ENCODE measurements around the gene GATAD2A.

GATAD2A gene

DNA sequence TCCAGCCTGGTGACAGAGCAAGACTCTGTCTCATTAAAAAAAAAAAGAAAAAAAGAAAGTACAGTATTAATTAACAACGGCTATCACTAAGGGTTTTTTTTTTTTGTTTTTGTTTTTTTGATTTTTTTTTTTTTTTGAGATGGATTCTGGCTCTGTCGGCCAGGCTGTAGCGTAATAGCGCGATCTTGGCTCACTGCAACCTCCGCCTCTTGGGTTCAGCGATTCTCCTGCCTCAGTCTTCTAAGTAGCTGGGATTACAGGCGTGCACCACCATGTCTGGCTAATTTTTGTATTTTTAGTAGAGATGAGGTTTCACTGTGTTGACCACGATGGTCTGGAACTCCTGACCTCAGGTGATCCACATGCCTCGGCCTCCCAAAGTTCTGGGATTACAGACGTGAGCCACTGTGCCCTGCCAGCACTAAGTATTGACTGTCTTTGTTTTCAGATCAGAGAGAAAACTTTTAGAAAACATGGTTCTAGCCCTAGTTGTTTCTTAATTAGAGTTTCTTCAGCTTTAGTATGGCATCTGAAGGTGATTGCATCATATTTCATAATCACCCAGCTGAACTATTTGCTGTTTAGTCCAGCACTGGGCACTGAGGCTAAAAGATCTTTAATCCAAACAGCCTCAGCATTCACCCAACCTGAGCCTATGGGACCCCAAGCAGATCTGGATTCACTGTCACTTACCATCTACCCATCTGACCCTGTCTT lies 2.7 kb upstream of the GATAD2A start:
- peaks cover 38% of the 10 kb centered on the region for H3K4me1 ChIP-seq (ENCODE audit: control insufficient read depth, insufficient read depth, low read length)
- H3K9me3 ChIP-seq (ENCODE audit: control insufficient read depth, low read length), result no peaks in the 10 kb centered on the region
- H3K36me3 ChIP-seq (ENCODE audit: control insufficient read depth, insufficient read depth, low read length), result no peaks in the 10 kb centered on the region
- H3K9ac ChIP-seq (ENCODE audit: low read length), result peak overlapping the region; percentile 37
- H3K4me3 ChIP-seq (ENCODE audit: low read length), result no peak overlapping the region
- H3K27me3 ChIP-seq (ENCODE audit: control insufficient read depth, insufficient read depth, low read length), result no peaks in the 10 kb centered on the region

DNA sequence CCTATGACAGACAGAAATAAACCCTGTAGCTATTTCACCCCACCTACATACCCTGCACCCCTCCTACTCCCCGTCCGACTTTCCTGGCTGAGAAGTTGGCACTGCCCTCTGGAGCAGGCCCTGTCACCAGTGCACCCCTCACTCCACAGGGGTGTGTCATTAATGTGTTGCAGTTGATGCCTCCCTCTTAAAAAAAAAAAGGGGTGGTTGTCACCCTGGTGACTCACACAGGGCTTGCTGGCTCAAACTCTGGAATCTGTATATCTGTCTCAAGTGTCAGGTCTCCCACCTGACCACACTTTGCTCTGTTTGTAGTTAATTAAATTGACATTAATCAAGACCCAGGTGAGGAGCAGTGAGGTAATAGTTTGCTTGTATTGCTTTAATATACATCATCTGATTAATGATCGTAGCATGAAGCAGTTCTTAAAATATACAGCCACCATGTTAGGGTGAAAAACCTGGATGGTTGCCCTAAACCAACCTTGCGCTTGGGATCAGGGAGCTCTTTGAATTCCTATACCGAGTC lies 2.0 kb upstream of the GATAD2A start:
- Histone ChIP-seq H3K4me3 (ENCODE audit: low read length) (no peak overlapping the region), H3K36me3 (ENCODE audit: control insufficient read depth, insufficient read depth, low read length) (no peaks in the 10 kb centered on the region), H3K9me3 (ENCODE audit: control insufficient read depth, low read length) (no peaks in the 10 kb centered on the region), H3K9ac (ENCODE audit: low read length) (peak overlapping the region; percentile 37), H3K4me1 (ENCODE audit: control insufficient read depth, insufficient read depth, low read length) (peaks cover 41% of the 10 kb centered on the region), H3K27me3 (ENCODE audit: control insufficient read depth, insufficient read depth, low read length) (no peaks in the 10 kb centered on the region)

DNA sequence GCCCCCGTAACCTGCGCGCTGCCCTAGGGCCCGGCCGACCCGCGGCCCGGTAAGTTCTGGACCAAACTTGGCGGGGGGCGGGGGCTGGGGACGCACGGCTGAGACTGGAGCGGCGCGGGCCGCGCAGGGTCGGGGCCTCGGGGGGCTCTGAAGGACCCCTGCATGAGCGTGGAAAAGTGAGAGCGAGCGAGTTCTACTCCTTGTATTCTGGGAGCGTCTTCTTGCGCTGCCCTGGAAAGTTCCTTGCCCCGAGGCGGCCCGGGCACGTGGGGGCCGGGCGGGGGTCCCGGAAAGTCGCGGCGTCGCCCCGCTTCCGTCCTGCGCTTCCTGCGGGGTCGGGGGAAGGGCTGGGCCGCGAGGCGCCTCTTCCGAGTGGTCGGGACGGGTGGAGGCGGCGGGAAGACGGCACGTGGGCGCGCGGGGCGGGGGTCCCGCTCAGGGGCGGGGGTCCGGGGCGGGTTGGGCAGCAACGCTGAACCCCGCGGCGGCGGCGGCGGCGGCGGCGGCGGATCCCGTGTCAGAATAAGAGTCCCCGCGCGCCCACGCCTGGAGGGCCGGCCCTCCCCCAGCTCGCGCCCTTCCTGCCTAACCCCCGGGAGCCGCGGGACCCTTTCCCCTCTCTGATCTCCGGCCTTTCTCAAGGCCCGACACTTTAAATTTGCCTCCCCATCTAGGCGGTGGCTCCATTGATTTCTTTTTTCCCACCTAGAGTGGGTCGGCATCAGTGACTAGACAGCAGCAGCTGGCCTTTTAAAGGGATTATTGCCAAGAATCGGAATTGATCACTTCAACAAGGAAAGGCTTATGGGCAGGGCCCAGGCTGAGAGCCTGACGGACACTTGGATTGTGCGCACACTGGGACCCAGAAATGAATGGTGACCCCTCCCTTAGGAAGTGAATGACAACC lies 749 bp downstream of the GATAD2A start:
- Histone ChIP-seq H3K9me3 (ENCODE audit: control insufficient read depth, low read length) (no peaks in the 10 kb centered on the region), H3K27me3 (ENCODE audit: control insufficient read depth, insufficient read depth, low read length) (no peaks in the 10 kb centered on the region), H3K9ac (ENCODE audit: low read length) (peak overlapping the region; percentile 65), H3K4me3 (ENCODE audit: low read length) (peak overlapping the region; percentile 61), H3K36me3 (ENCODE audit: control insufficient read depth, insufficient read depth, low read length) (no peaks in the 10 kb centered on the region), H3K4me1 (ENCODE audit: control insufficient read depth, insufficient read depth, low read length) (peaks cover 60% of the 10 kb centered on the region)

DNA sequence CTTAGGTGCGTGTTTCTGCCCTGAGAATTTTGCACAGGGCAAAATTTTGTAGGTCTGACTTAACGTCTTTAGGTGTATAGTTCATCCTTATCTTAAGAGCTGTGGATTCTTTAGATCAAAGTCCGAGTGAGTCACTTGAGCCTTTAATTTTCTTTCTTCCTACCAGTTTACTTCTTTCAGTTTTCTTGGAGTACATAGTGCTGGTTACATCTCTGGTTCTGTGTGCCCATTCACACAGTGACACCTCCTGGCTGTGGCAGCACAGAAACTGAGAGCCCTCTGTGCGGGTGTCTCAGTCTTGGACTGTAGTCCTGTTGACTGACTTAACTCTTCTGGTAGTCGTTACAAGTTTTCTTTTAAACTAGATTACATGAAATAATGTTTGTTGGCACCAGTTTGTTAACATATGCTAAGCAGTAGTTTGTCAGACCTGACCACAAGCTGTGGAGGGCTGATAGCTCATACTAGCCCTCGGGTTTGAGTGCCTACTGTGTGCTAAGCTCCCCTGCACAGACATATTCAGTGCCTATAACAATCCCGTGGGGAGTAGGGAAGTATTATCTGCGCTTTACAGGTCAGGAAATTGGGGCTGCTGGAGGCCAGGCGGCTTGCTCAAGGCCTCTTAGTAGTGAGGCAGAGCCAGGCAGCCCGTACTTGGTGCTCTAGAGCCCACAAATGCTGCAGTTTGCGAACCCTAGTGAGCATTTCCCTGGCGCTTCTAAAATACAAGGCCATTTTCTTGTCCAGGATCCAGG lies 1.6 kb downstream of the GATAD2A start:
- peak overlapping the region; percentile 61 for H3K4me3 ChIP-seq (ENCODE audit: low read length)
- H3K27me3 ChIP-seq (ENCODE audit: control insufficient read depth, insufficient read depth, low read length), result no peaks in the 10 kb centered on the region
- H3K4me1 ChIP-seq (ENCODE audit: control insufficient read depth, insufficient read depth, low read length), result peaks cover 60% of the 10 kb centered on the region
- no peaks in the 10 kb centered on the region for H3K9me3 ChIP-seq (ENCODE audit: control insufficient read depth, low read length)
- peak overlapping the region; percentile 65 for H3K9ac ChIP-seq (ENCODE audit: low read length)
- no peaks in the 10 kb centered on the region for H3K36me3 ChIP-seq (ENCODE audit: control insufficient read depth, insufficient read depth, low read length)

DNA sequence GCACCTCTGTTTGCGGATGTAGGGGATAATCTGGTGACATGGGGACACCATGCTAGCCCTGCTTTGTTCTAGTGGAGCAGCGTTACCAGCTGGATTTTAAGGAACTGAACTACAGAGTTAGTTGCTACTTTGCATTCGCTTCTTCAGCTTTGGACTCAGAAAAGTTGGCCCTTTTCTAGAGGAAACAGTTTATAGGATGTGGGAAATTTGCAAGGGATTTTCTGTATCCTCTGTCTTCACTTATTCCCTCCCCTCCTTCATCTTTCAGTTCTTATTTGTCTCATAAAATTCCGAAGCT lies 2.1 kb downstream of the GATAD2A start:
- Histone ChIP-seq H3K36me3 (ENCODE audit: control insufficient read depth, insufficient read depth, low read length) (no peaks in the 10 kb centered on the region), H3K27me3 (ENCODE audit: control insufficient read depth, insufficient read depth, low read length) (no peaks in the 10 kb centered on the region), H3K9ac (ENCODE audit: low read length) (peak overlapping the region; percentile 65), H3K4me1 (ENCODE audit: control insufficient read depth, insufficient read depth, low read length) (peaks cover 60% of the 10 kb centered on the region), H3K4me3 (ENCODE audit: low read length) (no peak overlapping the region), H3K9me3 (ENCODE audit: control insufficient read depth, low read length) (no peaks in the 10 kb centered on the region)

DNA sequence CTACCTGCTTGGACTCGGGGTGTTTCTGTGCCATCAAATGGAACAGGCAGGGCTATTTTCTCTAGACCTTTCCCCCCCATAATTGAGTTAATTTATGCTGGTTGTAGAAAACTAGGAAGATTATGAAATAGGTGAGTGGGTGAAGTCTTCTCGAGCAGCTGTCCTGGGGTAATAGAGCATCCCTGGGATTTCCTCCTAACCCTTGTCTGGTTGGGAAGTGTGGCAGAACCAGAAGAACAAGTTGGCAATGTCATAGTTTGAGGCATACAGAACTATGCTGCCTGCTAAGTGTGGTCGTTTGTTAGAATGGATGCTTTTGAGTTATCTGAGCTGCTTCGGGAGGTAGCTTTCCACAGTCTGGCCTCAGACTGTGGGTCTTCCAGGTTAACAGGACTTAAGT lies 3.7 kb downstream of the GATAD2A start:
- Histone ChIP-seq H3K9ac (ENCODE audit: low read length) (no peak overlapping the region), H3K9me3 (ENCODE audit: control insufficient read depth, low read length) (no peaks in the 10 kb centered on the region), H3K27me3 (ENCODE audit: control insufficient read depth, insufficient read depth, low read length) (no peaks in the 10 kb centered on the region), H3K4me3 (ENCODE audit: low read length) (no peak overlapping the region), H3K4me1 (ENCODE audit: control insufficient read depth, insufficient read depth, low read length) (peaks cover 45% of the 10 kb centered on the region), H3K36me3 (ENCODE audit: control insufficient read depth, insufficient read depth, low read length) (no peaks in the 10 kb centered on the region)

DNA sequence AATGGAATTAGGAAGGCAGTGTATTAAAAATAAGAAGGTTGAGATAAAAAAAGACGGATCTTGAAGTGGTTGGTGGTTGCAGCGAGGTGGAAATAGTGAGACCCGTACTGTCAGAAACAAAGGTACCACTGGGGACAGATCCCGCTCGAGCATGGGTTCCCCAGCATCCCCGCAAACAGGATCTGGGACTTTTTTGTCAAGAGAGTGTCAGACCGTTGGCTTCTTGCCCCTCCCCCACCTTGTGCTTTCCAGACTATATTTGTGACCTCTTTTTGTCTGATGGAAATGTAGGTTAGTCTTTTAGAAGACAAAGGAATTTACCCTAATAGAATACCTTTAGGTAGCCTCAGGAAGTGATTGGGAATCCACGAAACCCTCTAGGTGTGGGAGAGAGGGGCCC lies 4.2 kb downstream of the GATAD2A start:
- H3K36me3 ChIP-seq (ENCODE audit: control insufficient read depth, insufficient read depth, low read length), result no peaks in the 10 kb centered on the region
- H3K27me3 ChIP-seq (ENCODE audit: control insufficient read depth, insufficient read depth, low read length), result no peaks in the 10 kb centered on the region
- no peak overlapping the region for H3K4me3 ChIP-seq (ENCODE audit: low read length)
- no peak overlapping the region for H3K9ac ChIP-seq (ENCODE audit: low read length)
- peaks cover 41% of the 10 kb centered on the region for H3K4me1 ChIP-seq (ENCODE audit: control insufficient read depth, insufficient read depth, low read length)
- H3K9me3 ChIP-seq (ENCODE audit: control insufficient read depth, low read length), result no peaks in the 10 kb centered on the region

DNA sequence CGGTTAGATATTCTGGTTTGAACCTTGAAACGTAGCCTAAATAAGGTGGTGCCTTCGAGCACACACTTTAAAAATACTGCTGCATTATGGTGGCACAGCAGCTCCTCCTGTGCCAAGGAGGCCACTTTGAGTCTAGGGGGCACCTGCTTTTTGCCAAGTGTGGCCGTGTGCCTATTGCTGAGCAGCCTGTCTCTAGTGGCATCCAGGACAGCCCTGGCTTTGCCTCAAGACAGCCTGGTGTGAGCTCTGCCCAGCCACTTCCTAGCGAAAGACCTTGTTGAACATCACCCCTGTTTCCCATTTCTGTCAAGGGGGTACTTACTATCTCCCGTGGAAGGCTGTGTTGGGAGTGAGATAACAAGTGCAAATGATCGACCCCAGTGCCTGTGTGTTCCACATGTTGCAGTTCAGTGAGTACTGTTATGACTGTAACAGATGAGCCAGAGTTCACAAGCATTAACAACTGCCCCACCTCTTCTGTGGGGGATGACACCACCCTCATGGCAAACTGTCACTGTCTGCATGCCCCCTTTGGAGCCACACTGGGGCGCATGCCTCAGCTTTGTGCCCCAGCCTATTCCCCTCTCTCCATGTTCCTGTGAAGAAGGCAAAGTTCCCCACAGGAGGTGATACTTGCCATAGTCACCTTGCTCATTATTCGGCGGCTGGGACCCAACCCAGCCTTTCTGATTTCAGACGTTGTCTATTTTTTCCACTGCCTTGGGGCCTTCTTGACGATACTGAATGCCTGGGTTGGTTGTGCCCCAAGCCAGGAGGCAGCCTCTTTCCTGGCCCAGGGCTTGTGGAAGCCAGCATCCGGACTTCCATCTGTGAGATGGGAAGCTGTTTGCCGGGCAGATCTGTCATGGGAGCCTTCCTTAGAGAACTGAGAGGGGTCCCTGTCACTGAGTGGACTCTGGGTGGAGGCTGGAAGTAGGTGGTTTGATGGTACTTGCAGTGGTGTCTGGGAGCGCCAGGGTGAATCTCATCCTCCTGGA lies 5.4 kb downstream of the GATAD2A start:
- Histone ChIP-seq H3K27me3 (ENCODE audit: control insufficient read depth, insufficient read depth, low read length) (no peaks in the 10 kb centered on the region), H3K9me3 (ENCODE audit: control insufficient read depth, low read length) (no peaks in the 10 kb centered on the region), H3K9ac (ENCODE audit: low read length) (no peak overlapping the region), H3K36me3 (ENCODE audit: control insufficient read depth, insufficient read depth, low read length) (no peaks in the 10 kb centered on the region), H3K4me3 (ENCODE audit: low read length) (no peak overlapping the region), H3K4me1 (ENCODE audit: control insufficient read depth, insufficient read depth, low read length) (peaks cover 36% of the 10 kb centered on the region)

DNA sequence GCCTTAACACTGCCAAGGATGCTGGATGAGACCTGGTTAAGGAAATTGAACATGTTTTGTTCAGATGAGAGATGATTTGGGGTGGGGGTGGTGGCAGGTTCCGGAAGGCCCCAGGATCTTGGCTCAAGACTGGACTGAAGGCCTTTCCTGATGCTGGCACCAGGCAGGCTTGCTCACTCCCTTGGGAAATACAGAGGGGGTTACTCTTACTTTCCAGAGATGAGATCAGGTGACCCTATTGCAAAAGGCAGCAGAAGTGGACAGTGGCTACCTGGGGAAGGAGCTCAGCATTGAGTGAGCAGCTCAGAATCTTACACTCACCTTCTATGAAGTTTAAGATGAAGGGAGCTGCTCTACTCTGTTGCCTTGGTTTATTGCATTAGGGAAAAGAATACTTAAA lies 10.8 kb downstream of the GATAD2A start:
- Histone ChIP-seq H3K4me1 (ENCODE audit: control insufficient read depth, insufficient read depth, low read length) (no peaks in the 10 kb centered on the region), H3K4me3 (ENCODE audit: low read length) (no peak overlapping the region), H3K9ac (ENCODE audit: low read length) (no peak overlapping the region)

DNA sequence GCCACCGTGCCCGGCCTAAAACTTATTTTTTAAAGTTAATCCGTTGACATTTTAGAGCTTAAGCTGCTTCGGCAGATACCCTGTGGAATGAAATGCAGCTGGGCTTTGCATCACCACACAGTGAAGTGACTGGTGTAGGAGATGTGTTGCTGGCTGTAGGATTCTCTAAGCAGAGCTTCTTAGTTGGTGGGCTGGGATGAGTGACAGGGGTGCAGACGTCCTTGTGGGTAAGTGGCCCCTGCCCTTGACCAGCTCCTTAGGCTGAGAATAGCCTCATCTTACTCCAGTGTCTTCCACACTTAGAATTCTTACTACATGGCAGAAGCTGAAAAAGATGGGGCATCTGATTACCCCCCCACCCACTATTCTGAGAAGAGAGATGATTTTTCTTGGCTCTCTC lies 11.6 kb downstream of the GATAD2A start:
- Histone ChIP-seq H3K4me3 (ENCODE audit: low read length) (no peak overlapping the region), H3K4me1 (ENCODE audit: control insufficient read depth, insufficient read depth, low read length) (no peaks in the 10 kb centered on the region), H3K36me3 (ENCODE audit: control insufficient read depth, insufficient read depth, low read length) (no peaks in the 10 kb centered on the region), H3K27me3 (ENCODE audit: control insufficient read depth, insufficient read depth, low read length) (no peaks in the 10 kb centered on the region), H3K9me3 (ENCODE audit: control insufficient read depth, low read length) (no peaks in the 10 kb centered on the region), H3K9ac (ENCODE audit: low read length) (no peak overlapping the region)

More for the DNA sequence above, 10.8 kb downstream of the GATAD2A start:
- Histone ChIP-seq H3K27me3 (ENCODE audit: control insufficient read depth, insufficient read depth, low read length) (no peaks in the 10 kb centered on the region), H3K36me3 (ENCODE audit: control insufficient read depth, insufficient read depth, low read length) (no peaks in the 10 kb centered on the region), H3K9me3 (ENCODE audit: control insufficient read depth, low read length) (no peaks in the 10 kb centered on the region)

DNA sequence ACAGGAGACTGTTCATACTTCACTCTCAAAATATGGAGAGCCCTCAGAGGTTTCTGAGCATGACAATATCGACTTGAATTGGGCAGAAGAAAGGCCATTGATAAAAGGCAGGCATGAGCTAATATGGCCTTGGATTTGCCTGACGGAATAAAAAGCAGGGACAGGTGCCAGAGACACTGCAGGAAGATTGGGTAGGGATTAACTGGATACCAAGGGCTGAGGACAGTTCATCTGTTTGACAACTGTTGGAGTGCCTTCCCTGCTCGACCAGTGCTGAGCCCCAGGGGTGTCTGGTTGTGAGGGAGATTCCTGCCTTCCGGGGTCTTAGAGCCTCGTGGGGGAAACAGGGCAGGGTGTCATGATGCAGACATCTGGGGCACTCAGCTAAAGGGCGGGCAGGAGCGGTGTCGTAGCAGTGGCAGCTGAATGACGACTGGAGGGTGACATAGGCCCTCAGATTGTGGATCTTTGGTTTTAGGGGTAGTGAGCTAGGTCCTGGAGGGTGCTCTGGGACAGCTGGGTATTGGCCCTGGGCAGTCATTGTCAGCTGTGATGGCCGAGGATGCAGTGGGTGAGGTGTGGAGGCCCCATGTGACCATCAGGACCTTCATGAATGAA lies 12.3 kb downstream of the GATAD2A start:
- no peaks in the 10 kb centered on the region for H3K9me3 ChIP-seq (ENCODE audit: control insufficient read depth, low read length)
- no peak overlapping the region for H3K4me3 ChIP-seq (ENCODE audit: low read length)
- H3K36me3 ChIP-seq (ENCODE audit: control insufficient read depth, insufficient read depth, low read length), result no peaks in the 10 kb centered on the region
- H3K9ac ChIP-seq (ENCODE audit: low read length), result no peak overlapping the region
- no peaks in the 10 kb centered on the region for H3K27me3 ChIP-seq (ENCODE audit: control insufficient read depth, insufficient read depth, low read length)
- no peaks in the 10 kb centered on the region for H3K4me1 ChIP-seq (ENCODE audit: control insufficient read depth, insufficient read depth, low read length)

All from mucosa of stomach (tissue), 1 donor.